Common myeloid progenitor, CD34-positive (primary cell): ENCODE data around the gene ANO2.

Experiments used
- CTCF ChIA-PET: fragments of 350-600 bp; sonication (Branson Sonifier 250); formaldehyde crosslinking; loops from one replicate; lab custom pipeline; 2021; ENCODE audit warnings: antibody characterized with exemption; lab: Charles Lee
- POLR2A ChIA-PET: fragments of 350-600 bp; sonication (Branson Sonifier 250); formaldehyde crosslinking; loops from one replicate; lab custom pipeline; 2021; ENCODE audit warnings: antibody characterized with exemption; lab: Charles Lee
- DNase-seq, 3 donors: peaks; one replicate each; pipeline versions ENCODE4 v3.0.0 to v3.0.0-alpha.2; 2013
- H3K27ac ChIP-seq, 2 experiments: 1 replicate in 1 of 2; 2 replicates in 1 of 2; pipeline ENCODE4 v1.7.0; 2013; ENCODE audit warnings: inconsistent platforms in 2 of 2, low read length in 2 of 2, mild to moderate bottlenecking in 2 of 2, low read depth in 1 of 2, moderate library complexity in 1 of 2; ENCODE audit not compliant: severe bottlenecking in 2 of 2, insufficient read depth in 1 of 2, poor library complexity in 1 of 2
- H3K27me3 ChIP-seq, 5 experiments: replicated peaks in 2 of 5; 1 replicate in 3 of 5; 2 replicates in 2 of 5; pipeline versions ENCODE4 v1.6.1 to v1.7.0; 2013; ENCODE audit warnings: low read length in 4 of 5, mild to moderate bottlenecking in 2 of 5, moderate library complexity in 2 of 5, inconsistent platforms in 1 of 5; ENCODE audit not compliant: insufficient read depth in 5 of 5, control insufficient read depth in 4 of 5
- H3K36me3 ChIP-seq, 4 experiments: 1 replicate in 2 of 4; 2 replicates in 2 of 4; pipeline versions ENCODE4 v1.6.1 to v1.7.0; 2013; ENCODE audit warnings: low read length in 3 of 4, control low read depth in 1 of 4, mild to moderate bottlenecking in 1 of 4; ENCODE audit not compliant: control insufficient read depth in 4 of 4, insufficient read depth in 4 of 4
- H3K4me1 ChIP-seq, 4 experiments: 1 replicate in 3 of 4; 2 replicates in 1 of 4; pipeline versions ENCODE4 v1.6.1 to v1.7.1; 2013; ENCODE audit warnings: low read length in 3 of 4, mild to moderate bottlenecking in 3 of 4, control low read depth in 1 of 4, inconsistent platforms in 1 of 4, moderate library complexity in 1 of 4; ENCODE audit not compliant: control insufficient read depth in 4 of 4, insufficient read depth in 4 of 4; ENCODE audit errors: control extremely low read depth in 1 of 4
- H3K4me3 ChIP-seq, 7 experiments: 1 replicate in 4 of 7; 2 replicates in 3 of 7; pipeline versions ENCODE4 v1.5.1 to v1.7.0; 2013; ENCODE audit warnings: mild to moderate bottlenecking in 7 of 7, low read length in 6 of 7, moderate library complexity in 6 of 7, inconsistent platforms in 2 of 7, low read depth in 2 of 7, control low read depth in 1 of 7; ENCODE audit not compliant: insufficient read depth in 4 of 7, control insufficient read depth in 1 of 7; ENCODE audit errors: extremely low read depth in 1 of 7
- H3K9me3 ChIP-seq, 5 experiments: 1 replicate in 4 of 5; 2 replicates in 1 of 5; pipeline versions ENCODE4 v1.6.1 to v1.7.1; 2013; ENCODE audit warnings: low read length in 4 of 5, mild to moderate bottlenecking in 2 of 5, inconsistent platforms in 1 of 5, low read depth in 1 of 5, moderate library complexity in 1 of 5; ENCODE audit not compliant: control insufficient read depth in 4 of 5, insufficient read depth in 2 of 5; ENCODE audit errors: control extremely low read depth in 1 of 5
- WGBS: methylation state at CpG from one replicate; pipeline ENCODE4 v1.1.5; 2013; ENCODE audit not compliant: insufficient coverage; 5-methylcytosine and 5-hydroxymethylcytosine counted together

The ANO2 gene

DNA sequence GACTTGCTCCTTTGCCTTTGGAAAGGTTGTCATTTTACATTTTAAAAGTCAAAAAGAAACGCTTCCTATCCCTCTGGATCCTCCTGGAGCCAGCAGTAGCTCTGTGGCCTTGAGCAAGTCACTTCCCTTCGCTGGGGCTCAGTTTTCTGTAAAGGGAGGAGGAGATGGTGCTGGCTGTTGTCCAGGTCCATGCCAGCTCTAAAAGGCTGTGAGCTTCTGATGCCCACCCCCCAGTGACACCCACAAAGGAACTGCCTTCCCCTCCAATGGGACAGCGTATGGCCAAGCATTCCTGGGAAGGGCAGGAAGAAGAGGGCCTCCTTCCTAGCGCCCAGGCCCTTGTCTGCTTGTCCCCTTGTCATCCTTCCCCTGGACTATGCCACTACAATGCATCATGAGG, 431.7 kb downstream of the ANO2 start:
- Histone ChIP-seq H3K9me3 (no peaks in the 10 kb centered on the region), H3K27me3 (peaks cover 0 to 6% (median 0%) of the 10 kb centered on the region in 5 experiments), H3K36me3 (no peaks in the 10 kb centered on the region), H3K27ac (no peak overlapping the region), H3K4me1 (peaks cover 0 to 3% (median 1%) of the 10 kb centered on the region in 4 experiments), H3K4me3 (no peak overlapping the region)
- no peak for DNase-seq
- WGBS, result 100% methylated on average over 4 of the region's 4 CpGs
- CTCF ChIA-PET, result interaction anchor here (1.3 to 5.2 kb wide), 3 partner anchors 83 to 430 kb away, joined by 3 to 39 read pairs (median 3); partner anchors contain the start of gene NTF3
- POLR2A ChIA-PET, result interaction anchor here (0.6 kb wide), 1 partner anchor 424 kb away, joined by 3 read pairs; no protein-coding TSS in a partner anchor
